Hematopoietic multipotent progenitor cell treated with erythropoietin and hydrocortisone succinate and interleukin-3 and kit ligand, for 8 days (in vitro differentiated cells): ENCODE measurements around the gene TRIM66.

Source experiments
- DNase-seq: peaks from one replicate; pipeline ENCODE4 v3.0.0-alpha.2; 2015

The TRIM66 gene

DNA sequence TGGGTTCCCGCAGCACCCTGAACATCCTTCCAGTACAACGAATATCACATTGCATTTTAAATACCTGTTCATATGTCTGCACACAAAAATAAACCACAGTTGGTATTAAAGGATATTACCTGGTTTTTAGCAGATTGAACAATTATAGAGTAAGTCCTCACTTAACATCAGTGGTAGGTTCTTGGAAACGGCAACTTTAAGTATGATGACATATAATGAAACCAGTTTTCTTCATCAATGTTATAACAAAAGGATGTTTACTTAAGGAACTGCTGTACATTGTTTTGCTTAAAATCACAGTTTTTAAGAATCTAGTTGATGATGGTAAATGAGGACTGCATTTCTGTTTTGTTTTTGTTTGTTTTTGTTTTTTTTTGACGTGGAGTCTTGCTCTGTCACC is 28.0 kb downstream of the TRIM66 start:
- DNase-seq = no peak

DNA sequence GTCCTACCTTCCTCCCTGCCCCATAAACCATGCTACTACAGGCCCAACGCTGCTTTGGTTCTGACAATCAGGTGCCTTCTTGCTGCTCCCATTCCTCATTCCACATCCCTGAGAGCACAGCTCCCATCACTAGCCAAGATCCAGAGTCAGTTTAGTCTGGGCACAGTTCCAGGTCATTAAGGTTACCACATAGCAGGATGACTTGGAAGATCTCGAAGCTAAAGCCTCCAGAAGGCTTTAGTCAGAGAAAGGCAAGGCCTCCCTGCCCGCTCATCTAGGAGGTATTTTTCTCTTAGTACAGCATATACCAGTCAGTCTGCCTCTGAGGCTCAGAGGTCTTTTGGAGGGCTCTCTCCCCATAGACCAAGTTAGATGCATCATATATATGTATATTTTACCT is 30.3 kb downstream of the TRIM66 start:
- no peak for DNase-seq

DNA sequence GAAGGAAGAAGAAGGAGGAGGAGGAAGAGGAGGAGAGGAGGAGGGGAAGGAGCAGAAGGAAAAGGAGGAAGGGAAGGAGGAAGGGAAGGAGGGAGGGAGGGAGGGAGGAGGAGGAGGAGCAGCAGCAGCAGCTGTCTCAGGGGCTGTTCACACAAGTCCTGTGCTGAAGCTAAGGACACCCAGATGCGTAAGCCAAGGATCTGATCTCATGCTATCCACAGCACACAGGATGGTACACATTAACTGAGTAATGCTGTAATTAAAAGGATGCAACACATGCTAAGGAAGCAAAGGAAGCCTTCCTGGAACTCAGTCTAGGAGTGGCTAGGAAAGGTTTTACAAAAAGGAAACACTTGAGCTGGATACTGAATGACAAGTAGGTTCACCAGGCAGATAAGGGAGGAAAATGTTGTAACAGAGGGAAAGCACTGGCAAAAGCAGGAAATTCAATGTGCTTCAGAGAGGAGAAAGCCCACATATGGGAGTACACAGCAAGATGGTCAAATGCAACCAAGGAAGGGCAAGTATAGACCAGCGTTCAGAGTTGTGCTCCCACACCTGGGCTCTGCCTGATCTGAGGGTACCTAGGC is 32.0 kb downstream of the TRIM66 start:
- DNase-seq = no peak

DNA sequence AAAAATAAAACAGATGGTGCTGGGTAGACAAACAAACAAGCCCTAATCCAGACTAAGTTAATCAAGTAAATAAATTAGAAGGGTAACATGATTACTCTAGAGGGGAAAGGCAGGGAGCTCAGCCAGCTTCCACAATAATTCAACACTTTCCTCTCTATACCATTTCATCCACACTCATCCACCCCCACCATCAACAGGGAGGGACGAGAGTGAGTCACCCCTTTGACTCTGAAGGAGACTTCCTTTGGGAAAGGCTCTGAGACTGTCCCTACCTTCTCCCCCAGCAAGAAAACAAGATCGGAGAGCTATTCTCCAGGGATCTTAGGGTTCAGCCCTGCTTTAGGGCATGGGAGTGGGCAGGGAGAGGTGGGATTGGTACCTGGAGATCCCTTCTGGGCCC is 33.1 kb downstream of the TRIM66 start:
- no peak for DNase-seq

DNA sequence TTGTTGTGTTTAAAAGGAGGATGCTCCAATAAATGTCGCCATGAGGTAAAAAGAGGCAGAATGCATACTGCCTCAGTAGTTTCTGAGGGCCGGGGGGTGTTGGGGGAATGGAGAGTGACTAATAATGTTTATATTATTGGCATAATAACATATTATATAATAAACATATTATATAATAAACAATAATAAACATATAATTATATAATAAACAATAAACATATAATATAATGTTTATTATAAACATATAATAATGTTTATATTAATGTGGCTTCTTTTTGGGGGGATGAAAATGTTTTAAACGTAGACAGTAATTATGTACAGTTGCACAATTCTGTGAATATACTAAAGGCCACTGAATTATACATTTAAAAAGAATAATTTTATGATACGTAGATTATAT is 35.6 kb downstream of the TRIM66 start:
- no peak for DNase-seq

DNA sequence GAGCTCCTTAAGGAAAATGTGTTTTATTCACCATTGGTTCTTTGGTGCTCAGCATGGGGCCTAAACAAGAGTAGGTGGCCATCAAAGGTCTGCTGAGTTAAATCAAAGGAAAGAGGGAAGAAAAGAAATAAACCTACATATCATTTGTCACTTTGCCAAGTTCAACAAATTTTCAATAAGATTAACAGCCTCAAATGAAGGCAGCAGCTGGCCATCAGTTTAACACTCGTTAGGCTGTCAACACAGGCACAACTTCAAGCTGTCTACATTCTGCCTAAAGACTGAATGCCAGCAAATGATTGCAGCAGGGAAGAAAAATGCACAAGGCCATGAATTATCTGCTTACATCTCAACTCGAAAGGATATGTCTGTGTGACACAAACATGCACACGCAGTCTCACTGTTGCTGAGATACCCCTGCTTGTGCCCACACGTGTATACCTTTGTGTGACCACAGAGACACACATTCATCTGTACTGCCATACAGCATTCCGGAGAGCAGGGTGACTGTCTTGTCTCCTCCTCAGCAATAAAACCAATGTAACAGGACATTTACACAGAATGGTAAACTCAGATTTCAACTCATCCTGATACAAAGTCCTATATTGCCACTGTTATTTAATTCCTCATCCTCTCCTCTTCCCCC is 40.1 kb downstream of the TRIM66 start:
- no peak for DNase-seq

DNA sequence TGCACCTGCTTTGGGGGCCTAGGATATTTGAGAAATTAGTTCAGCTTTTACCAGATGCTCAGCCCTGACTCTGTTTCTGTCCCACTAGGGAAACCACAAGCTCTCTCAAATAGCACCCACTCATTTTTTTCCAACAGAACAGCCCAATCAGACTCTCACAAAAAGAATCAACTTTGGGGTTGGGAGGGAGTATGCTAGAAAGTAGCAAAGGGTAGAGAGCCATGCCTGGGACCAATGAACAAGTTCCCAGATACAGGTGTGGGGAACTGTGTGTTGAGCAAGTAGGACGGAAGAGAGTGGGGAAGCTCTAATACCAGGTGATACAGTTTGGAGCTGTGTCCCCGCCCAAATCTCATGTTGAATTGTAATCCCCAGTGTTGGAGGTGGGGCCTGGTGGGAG is 41.1 kb downstream of the TRIM66 start:
- DNase-seq = no peak

DNA sequence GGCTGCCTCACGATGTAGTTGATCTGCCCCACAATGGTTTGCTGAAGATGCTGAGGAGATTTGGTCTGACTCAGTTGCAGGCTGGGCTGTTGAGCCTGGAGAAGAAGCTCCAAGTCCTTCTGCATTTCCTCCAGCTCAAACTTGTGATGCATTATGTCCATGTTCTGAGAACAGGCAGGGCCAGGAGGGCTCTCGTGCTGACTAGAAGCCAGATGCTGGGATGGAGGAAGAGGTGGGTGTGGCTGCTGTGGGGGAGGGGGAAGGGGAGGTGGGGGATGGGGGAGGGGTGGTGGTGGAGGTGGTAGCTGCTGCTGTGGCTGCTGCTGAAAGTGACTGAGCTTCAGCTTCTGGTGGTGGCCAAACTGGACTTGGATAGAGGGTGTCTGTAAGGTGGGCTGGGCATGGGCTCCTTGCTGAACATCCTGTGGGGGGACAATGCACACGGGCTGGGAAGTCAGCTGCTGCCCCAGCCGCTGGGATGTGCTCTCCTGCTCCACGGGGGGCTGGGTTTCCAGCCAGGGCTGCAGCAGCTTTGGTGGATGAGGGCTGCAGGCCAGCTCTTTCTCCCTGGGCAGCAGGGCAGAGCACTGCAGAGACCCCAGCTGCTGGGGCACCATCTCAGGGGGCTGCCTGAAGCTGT is 42.1 kb downstream of the TRIM66 start:
- no peak for DNase-seq

DNA sequence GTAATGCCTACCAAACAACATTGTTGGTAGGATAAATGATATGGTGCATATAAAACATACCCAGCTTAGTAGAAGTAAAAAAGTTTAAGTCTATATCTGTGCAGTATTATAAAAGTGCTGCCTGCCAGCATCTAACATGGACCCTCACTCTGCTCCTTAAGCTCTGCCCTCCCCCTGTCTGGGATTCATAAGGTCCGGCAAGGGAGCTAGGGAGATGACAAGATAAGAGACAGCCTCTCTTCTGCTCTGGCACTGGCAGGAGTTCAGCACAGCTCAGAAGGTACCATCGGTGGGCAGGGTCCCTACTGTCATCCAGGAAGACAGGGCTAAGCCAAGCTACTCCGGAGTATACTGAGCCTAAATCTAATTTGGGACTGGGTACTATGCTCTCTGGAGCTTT is 42.8 kb downstream of the TRIM66 start:
- DNase-seq = no peak

DNA sequence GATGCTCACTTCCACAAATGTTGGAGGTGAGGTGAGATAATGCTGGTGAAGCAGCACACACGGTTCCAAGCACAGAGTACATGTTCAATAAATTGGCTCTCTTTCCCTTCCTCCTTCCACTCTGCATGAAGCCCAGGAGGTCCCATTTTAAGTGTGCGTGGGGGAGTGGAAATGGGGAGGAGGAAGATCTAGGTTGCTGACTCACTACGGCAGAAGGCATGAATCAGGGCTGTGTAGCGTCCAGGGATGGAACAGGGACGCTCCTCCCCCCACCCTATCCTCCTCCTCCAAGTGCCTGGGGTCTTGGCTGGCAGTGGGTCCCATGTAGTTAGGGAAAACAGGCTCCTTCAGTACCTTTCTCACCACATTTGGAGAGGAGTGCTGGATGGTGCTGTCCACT is 44.2 kb downstream of the TRIM66 start:
- no peak for DNase-seq

DNA sequence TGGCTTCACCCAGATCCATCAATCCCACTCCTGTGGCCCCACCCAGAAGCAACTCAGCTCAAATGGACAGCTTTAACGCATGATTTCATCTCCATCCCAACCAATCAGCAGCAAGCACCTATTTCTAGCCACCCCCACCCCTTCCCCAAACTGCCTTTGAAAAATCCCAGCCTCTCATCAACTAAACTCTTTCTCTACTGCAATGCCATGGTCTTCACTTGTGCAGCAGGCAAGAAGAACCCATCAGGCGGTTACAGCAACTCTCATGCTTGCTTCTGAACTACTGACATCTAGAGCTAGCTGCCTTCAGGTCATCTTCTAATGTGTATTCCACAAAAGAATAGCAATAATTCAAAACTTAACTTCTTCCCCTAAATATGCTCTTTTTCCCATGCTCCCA is 46.3 kb downstream of the TRIM66 start:
- DNase-seq = no peak

DNA sequence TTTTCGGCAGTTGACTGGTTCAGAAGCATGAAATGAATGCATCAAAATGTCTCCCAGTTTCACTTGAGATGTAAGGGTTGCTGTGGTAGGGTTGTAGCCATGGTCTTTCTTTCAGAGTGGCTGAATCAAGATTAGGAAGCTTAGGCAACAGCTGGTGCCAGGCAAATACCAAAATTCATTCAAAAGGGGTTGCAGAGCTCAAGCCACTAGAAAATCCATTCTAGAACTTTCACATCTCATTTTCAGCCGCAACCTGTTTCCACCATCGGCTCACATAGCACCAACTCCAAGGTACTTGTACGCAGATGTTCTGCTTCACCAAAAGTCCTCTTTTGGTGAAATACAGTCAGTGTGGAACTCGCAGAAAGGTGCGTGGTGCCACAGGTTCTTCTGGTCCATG is 48.0 kb downstream of the TRIM66 start:
- DNase-seq = no peak

DNA sequence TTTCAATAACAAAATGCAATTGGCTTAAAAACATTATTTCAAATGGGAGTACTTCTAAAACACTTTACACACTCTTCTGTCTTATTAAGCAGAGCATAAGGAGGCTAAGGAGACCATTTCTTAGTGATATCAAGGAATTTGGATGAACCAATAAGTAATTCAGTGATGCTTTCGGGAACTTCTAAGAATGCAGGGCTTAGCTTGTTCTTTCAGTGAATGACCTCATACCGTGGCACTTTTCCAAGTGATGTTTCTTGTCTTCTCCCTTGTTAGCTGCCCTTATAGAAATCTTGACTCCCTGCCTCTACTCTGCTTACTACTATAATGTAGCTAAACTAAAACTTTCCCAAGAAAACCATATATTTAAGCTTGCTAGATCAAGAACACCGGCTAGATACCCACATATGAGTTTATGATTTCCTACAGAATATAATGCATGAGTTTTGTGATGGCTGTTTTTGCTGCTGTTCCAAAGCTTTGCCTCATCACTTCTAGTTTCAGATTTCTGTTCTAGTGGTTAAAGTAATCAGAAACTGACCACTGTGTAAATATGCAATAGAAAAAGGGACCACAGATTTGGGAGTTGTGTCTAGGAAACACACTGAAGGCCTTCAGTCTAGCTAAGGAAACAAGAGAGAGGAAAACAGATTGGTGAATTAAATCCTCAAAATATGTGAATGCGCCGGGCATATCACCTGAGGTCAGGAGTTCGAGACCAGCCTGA is 50.9 kb downstream of the TRIM66 start:
- DNase-seq = no peak

DNA sequence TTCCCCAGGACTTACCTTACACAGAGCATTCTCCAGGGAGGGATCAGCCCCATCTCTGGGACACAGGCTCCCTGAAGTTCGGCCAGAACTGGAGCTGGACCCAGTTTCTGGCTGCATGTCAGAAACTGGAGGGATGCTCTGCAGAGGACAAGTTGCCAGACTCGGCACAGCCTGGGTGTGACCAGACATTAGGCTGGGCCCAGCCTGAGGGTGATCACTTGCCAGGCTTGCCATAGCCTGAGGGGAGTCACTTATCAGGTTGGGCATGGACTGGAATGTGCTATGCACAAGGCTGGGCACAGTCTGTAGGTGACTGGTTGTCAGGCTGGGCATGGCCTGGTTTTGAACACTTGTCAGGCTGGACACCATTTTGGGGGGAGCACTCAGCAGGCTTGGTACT is 57.8 kb downstream of the TRIM66 start:
- DNase-seq = no peak

DNA sequence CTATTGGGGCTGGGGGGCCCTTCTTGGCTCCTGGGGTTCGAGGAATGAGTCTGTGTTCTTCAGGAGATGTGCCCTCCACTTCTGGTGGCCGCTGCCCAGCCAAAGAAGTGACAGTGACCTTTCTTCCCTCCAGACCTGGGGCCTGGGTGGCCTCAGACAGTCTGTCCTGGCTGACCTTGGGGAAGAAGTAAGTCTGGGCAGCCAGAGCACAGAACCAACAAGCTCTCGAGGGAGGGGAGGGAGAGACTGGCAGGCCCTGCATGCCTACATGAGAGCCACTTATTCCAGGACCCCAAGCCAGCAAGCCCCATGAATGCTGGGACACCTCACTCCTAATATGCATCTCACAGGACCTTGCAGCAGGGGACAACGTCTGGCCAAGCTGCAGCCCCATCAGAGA is 61.3 kb downstream of the TRIM66 start:
- DNase-seq = no peak

DNA sequence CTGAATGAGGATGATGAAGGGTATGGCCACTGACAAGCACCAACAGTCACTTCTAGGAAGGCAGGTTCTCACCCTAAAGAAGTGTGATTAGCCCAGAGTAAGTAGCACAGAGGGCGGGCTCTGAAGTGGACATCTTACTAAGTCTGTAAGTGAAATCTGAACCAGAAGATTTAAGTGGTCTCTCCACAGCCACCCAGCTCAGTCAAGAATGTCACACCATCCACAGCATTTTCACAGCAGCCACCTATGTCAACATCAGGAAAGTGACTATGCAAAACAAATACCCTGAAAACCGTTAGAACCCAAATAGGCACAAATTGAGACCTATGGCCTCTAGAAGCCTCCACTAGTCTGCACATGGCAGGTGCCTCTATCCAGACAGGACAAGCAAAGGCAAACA is 65.4 kb downstream of the TRIM66 start:
- no peak for DNase-seq

DNA sequence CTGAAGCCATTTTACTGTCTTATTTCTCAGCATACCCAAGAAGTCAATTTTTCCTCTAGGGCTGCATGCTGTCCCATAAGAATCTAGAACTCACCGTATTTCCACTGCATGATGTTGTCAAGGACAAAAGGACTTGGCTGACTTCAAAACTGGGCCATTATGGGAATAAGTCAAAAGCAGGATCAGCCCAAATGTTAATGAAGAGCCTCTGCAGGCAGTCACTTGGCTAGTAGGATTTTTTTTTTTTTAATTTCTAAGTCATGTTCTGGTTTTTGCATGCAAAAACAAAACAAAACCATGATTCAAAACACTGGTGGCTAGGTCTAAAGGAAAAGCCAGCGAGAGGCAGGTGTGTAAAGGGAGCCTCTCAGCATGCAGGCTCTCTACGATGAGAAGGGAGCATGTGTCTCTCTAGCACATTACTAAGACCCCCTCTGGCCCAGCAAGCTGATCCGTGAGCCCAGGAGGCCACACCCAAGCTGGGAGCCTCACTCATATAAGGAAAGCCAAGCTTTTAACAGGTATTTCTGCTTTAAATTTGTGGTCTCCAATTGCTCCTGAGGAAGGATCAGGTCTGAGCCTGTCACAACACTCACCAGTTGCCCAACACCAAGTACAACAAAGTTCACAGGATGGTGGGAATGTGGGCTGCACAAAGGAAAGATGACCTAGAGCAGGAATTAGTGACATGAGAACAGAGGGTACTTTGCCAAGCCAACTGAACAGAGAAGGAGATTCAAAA is 67.0 kb downstream of the TRIM66 start:
- DNase-seq = no peak

DNA sequence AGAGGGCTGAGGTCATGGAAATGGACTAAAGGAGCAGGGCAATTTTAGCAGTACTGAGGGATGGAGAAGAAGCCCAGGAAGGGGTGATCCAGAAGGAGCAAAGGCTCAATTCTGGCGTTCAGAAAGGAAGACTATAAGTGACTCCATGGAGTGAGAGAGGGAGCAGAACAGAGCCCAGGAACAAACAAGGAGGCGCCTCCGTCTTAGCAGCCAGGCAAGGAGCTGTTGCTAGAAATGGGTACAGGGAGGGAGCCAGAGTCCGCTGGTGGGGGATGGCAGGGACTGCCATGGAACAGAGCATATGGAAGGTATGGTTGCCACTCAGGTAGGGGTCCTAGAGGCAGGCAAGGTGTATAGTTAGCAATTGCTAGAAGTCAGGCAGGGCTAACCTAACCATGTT is 68.0 kb downstream of the TRIM66 start:
- DNase-seq = no peak

DNA sequence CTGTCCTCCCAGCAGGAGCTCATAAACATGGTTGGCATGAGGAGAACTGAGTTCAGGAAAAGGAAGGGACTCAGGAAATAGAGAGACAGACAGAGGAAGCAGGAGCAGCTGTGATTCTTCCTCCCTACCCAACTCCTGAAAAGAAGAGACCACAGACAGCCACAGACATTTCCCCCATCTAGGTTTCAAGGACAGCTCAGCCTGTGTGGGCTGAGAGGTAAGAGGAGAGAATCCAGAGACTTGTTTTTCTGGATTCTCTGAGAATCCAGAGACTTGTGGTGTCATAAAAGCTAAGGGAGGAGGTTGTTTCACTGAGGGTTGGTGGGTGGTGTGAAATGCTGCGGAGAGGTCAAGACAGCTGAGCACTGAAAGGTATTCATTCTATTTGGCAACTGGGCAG is 69.4 kb downstream of the TRIM66 start:
- no peak for DNase-seq

DNA sequence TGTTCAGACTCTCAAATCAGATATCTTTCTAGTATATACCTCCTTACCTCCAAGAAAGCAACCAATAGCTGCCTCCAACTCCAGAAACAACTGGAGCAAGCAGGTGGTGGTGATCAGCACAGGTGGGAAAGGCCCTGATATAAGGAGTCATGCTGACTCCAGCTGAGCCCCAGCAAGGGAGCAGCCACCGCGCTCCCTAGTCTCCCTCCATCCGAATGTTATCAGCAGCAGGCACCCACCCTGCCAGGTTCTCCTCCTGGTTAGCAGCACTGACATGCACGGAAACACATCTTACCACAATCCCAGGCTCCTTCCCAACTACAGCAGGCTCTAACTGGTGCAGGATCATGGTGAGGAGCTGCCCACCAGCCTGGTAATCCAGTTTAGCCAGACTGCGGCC is 69.9 kb downstream of the TRIM66 start:
- no peak for DNase-seq

DNA sequence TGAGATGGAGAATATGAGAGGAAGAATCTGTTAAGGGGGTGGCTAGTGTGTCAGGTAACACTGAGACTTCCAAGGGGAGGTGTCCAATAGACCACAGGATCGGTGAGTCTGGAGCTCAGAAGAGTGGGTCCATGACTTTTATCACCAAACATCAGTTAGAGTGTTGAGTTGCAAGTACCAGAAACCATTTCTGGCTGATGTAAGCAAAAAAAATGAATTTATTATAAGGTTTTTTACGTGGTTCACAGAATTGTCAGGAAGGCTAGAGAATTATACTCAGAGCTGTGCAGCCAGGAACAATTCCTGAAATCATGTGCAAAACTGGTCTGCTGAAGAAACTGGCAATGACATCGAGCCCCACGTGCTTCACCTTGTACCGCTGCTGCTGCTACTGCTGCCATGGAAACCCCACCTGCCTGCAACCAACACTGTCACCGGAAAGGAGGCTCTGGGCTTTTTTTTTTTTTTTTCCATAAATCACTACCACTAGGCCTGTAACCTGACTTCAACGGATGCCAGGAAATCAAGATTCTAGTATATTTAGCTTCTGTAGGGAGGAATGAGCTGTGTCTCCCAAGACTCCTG is 71.8 kb downstream of the TRIM66 start:
- DNase-seq = no peak

DNA sequence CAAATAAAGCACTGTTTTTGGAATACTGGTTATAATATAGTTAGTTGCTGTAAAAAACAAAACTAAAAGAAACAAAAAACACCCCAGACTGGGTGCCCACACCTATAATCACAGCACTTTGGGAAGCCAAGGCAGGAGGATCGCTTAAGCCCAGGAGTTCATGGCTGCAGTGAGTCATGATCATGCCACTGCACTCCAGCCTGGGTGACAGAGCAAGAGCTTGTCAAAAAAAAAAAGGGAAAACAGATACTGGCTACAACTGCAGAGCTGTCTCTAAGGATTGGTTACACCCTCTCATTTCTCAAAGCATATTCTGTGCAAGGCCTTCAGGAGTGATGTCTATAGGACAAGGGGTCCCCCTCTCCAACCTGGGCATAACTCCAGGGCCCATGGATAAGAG is 73.8 kb downstream of the TRIM66 start:
- DNase-seq = no peak

DNA sequence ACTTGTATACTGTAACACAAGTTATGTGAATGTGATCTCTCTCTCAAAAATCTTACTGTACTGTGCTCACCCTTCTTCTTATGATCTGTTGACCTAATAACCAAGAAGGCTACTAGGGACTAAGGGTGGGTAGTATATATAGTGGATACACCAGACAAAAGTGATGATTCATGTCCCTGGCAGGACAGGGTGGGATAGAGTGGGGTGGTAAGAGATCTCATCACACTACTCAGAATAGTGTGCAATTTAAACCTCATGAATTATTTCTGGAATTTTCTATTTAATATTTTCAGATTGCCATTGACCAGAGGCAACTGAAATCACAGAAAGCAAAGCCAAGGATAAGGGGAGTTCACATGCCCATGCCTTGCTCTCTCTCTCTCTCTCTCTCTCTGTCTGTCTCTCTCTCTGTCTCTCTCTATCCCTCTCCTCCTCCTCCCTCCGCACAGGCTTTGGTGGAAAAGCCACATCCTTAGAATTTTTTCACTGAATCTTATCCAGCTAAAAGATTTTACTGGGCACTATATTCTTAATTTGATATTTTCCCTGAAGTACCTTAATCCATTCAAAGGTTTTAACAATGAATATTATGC is 76.4 kb downstream of the TRIM66 start:
- no peak for DNase-seq
